HG02571 (cell line): ENCODE results near the gene DHX9.
"Not testable (repeated sequence)": the region's sequence is repeated elsewhere in the genome, so short reads cannot be mapped to it uniquely, and the experiment has no call there.

Experiments
- ATAC-seq: cut with Tn5 transposase; IDR thresholded peaks from one replicate; pipeline ENCODE4 v1.9.1; 2021; ENCODE audit warnings: mild to moderate bottlenecking, moderate library complexity; ENCODE audit not compliant: unreplicated experiment

The DHX9 gene

DNA sequence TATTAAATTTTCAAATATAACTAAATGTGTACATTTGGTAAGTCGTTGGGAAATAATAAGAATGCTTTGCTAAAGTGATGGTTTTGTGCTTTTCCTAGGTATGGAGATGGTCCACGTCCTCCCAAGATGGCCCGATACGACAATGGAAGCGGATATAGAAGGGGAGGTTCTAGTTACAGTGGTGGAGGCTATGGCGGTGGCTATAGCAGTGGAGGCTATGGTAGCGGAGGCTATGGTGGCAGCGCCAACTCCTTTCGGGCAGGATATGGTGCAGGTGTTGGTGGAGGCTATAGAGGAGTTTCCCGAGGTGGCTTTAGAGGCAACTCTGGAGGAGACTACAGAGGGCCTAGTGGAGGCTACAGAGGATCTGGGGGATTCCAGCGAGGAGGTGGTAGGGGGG lies 47.8 kb downstream of the DHX9 start:
- ATAC-seq: no peak

GRCh38 chr1:182888736-182889531 lies 49.8 kb downstream of the DHX9 start:
- ATAC-seq: no peak

DNA sequence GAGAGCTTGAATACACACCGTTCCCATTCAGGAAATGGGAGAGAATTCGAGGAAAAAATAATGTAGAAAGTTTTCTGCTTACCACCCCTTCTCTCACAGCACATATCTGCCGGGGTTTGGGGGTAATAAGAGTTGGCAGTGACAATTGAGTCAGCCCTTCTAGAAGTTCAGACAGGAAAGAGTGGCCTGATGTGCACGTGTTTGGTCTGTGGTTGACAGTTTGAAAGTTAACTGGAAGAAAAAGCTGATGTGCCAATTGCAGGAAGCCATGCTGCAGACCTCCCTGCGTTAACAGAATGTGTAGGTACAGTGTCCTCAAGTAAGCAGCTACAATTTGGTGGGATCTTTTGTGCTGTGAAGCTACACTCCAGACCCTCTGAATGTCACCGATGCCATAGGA lies 50.9 kb downstream of the DHX9 start:
- ATAC-seq: no peak

GRCh38 chr1:182890927-182891610 lies 51.9 kb downstream of the DHX9 start:
- ATAC-seq: no peak

DNA sequence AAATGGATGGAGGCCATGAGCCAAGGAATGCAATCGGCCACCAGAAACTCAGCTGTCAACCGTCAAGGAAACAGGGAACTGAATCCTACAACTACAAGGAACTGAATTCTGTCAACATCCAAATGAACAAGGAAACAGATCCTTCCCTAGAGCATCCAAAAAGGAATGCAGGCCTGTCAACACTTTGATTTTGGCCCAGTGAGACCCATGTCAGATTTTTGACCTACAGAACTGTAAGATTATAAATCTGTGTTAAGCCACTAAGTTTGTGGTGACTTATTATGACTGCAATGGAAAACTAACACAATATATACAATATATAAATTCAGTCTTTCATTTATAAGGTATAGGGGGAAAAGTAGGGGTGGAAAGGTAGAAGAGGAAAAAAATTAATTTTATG lies 58.5 kb downstream of the DHX9 start:
- no peak for ATAC-seq

DNA sequence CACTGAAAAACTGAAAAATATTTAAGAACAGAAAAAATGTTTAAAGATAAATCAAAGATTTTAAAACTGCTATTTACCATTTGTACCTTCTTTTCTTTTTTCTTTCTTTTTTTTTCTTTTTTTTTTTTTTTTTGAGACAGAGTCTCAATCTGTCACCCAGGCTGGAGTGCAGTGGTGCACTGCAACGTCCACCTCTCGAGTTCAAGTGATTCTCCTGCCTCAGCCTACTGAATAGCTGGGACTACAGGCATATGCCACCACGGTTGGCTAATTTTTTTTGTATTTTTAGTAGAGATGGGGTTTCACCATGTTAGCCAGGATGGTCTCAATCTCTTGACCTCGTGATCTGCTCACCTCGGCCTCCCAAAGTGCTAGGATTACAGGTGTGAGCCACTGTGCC lies 62.8 kb downstream of the DHX9 start:
- ATAC-seq: not testable (repeated sequence)

DNA sequence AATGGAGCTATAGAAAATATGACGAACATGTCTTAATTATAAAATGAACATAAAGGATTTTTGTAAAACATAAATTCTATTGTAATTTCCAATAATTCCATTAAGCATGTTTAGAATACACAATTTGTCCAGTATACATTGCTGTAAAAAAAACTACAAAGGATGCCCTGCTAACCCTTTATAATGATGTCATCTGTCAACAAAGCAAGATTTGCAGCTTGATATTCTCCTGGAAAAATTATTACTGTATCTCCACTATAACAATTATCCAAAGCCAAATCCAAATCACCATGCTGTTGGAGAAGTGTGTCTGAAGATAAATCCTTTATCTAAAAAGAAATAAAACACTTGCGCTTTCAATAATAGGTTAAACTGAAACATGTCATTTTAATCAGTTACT lies 66.2 kb downstream of the DHX9 start:
- ATAC-seq: no peak

GRCh38 chr1:182909578-182909977 lies 70.4 kb downstream of the DHX9 start:
- ATAC-seq: no peak

DNA sequence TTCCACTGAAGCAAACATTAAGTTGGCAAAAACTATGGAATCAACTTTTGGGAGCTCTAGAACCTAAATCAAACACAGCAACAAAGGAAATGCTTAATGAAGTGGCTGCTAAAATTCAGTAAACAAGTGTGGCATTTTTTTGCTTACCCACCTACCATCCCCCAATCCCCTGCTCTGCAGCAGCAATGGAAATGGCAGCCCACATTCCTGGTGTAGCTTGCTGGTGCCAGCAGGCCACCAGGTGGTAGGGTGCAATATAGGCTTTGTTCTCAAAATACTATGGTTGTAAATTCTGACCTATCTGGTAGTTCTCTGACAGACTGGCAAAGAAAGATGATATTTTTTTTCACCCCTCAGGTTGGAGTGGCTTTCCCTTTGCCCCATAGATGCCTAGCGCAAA lies 71.0 kb downstream of the DHX9 start:
- ATAC-seq: no peak

- no peak for ATAC-seq
These were observed 74.3 kb downstream of the DHX9 start for GRCh38 chr1:182913401-182913800.

DNA sequence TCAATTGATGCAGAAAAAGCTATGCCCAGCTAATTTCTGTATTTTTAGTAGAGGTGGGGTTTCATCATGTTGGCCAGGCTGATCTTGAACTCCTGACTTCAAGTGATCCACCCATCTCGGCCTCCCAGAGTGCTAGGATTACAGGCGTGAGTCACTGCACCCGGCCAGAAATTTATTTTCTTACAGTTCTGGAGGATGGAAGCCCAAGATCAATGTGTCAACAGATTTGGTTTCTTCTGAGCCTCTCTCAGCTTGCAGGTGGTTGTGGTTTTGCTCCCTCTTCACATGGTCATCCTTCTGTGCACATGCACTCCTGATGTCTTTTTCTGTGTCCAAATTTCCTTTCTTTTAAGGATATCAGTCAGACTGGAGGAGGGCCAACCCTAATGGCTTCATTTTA lies 78.2 kb downstream of the DHX9 start:
- ATAC-seq: no peak

DNA sequence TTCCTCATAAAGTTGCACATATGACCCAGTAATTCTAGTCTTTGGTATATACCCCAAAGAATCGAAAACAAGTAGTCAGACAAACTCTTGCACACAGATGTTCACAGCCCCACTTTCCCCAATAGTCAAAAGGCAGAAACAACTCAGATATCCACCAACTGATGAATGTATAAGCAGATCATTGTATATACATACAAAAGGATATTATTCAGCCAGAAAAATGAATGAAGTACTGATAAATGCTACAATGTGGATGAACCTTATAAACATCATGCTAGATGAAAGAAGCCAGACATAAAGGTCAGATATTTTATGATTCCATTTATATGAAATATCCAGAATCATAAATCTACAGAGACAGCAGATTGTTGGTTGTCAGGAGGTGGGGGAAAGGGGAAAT lies 86.5 kb downstream of the DHX9 start:
- ATAC-seq: no peak

GRCh38 chr1:182927693-182928433 lies 88.7 kb downstream of the DHX9 start:
- no peak for ATAC-seq

DNA sequence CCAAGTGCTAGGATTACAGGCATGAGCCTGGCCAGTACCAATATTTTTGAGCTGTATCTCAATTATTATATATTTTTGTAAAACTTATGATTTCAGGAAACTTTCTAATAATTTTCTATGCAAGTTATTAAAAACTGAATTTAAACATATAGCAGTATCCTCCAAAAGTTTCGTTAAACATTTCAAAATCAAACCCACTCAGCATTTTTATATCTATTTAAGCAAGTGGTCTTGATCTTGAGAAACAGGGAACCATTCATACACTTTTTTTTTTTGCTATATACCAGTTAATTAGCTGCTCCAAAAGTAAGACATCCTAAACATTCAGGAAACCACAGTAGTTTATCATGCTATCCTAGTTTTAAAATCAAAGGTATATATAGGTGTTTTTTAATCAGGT lies 91.8 kb downstream of the DHX9 start:
- no peak for ATAC-seq

- ATAC-seq: no peak
These were observed 96.6 kb downstream of the DHX9 start for GRCh38 chr1:182935716-182936115.
